HG03103 (cell line): ENCODE measurements around the gene DCPS.
"Not testable (repeated sequence)": the region's sequence is repeated elsewhere in the genome, so short reads cannot be mapped to it uniquely, and the experiment has no call there.

Source experiments
- ATAC-seq: cut with Tn5 transposase; IDR thresholded peaks from one replicate; pipeline ENCODE4 v1.9.1; 2021; ENCODE audit warnings: low read depth; ENCODE audit not compliant: unreplicated experiment

The DCPS gene, protein sequence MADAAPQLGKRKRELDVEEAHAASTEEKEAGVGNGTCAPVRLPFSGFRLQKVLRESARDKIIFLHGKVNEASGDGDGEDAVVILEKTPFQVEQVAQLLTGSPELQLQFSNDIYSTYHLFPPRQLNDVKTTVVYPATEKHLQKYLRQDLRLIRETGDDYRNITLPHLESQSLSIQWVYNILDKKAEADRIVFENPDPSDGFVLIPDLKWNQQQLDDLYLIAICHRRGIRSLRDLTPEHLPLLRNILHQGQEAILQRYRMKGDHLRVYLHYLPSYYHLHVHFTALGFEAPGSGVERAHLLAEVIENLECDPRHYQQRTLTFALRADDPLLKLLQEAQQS

DNA sequence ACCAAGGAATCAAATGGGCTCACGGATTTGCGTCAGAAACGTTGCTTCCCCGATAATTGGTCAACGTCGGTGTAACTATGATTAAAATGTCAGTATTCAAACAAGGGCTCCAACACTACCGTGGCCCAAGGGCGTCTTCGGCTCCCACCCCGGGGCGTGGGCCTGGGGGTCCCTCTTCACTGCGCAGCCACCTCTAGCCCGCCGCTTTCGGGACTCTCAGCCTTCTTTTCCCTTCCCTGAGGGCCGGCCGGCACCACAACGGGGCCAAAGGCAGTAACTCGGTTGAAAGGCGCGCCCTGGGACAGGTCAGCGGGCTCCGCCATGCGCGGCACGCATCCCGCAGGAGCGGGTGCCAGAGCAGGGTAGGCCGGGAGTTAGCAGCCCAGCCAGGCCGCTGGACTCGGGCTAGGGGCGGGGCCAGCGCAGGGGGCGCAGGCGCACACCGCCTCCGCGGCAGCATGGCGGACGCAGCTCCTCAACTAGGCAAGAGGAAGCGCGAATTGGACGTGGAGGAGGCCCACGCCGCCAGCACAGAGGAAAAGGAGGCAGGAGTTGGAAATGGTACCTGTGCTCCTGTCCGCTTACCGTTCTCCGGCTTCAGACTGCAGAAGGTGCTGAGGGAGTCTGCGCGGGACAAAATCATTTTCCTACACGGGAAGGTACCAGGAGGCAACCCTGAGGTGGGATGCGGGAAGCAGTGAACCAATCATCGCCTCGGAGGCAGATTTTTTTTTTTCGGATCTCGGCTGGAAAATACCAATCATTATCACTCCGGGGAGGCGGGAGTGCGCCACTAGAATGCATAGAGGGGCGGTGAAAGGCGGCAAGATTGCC, at the start of gene DCPS:
Gene DCPS, plus strand, starts transcription at position 438 of the 834 bp plus-strand sequence. Its CDS starts 21 bp downstream, at position 459.
- ATAC-seq, result peak; percentile 76

DNA sequence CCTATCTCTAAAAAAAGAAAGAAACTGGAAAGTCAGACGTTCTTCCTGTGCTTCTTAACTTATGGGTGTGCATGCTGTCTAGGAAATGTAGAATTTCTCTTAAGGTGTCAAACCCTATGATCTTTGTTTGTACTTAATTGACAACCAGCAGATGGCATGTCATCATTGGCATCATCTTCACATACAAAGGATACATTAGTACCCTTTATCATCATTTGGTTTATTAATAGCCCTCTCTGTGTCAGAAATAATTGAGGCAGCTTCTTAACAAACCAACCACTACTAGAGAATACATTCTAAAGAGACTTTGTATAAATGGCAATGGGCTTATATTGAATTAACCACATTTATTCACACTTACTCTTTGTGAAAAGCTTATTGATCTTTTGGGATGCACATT, 49.0 kb upstream of the DCPS start:
- ATAC-seq, result no peak

DNA sequence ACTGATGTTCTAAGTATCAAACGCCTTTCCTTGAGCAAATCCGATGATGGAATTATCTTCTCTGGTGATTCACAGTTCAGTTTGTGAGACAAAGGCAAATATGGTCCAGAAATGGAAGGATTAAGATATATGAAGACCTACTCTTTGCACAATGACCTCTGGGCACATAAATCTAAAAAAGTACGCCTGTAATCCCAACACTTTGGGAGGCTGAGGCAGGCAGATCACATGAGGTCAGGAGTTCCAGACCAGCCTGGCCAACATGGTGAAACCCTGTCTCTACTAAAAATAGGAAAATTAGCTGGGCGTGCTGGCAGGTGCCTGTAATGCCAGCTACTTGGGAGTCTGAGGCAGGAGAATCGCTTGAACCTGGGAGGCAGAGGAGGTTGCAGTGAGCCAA, 48.4 kb upstream of the DCPS start:
- ATAC-seq, result not testable (repeated sequence)

DNA sequence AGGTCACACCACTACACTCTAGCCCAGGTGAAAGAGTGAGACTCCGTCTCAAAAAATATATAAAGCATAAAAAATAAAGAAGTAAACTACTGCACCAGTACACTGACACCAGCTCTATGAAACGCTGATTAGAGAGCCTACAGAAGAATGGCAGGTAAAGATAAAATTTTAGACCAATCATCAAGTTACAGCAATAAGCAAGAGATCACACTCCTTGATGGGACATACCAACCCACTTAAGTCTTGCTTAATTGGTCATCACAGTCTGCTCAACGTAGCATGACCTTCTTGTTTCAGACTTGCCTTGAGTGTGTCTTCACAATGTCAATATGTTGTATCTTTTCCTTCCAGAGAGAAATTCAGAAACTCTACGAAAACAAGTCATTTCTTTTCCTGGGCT, 47.6 kb upstream of the DCPS start:
- ATAC-seq, result no peak

DNA sequence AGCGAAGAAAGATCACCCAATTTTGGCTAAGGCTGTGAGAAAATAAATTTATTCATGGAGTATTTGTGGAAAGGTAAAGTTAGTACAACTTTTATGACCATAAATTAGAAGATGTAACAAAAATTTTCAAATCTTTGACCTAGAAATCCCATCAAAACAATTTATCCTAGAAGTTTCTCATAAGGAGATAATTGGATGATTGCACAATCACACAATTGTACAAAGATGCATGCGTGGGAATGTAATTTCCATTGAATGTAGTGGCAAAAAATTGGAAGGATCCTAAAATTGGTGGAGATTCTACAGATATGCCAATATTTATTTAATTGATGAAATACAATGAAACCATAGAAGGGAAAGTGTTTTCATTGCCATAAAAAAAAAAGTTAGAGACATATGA, 46.7 kb upstream of the DCPS start:
- ATAC-seq, result no peak

DNA sequence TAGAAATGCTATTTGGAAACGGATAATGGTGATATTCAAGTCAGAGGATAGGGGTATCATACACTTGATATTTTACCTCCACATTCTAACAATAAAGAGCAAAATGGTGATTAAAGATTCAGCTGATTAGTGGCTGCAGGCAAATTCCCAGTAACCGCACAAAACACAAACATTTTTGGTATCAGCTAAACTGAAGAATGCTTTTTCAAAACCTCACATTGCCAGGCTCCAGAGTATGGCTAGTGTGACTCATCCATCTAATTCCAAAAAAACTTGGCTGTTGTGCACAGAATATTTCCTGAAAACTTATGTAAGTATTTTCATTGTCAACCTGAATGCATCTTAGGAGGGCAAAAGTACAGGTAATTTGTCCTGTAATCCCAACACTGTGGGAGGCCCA, 46.1 kb upstream of the DCPS start:
- ATAC-seq, result no peak

DNA sequence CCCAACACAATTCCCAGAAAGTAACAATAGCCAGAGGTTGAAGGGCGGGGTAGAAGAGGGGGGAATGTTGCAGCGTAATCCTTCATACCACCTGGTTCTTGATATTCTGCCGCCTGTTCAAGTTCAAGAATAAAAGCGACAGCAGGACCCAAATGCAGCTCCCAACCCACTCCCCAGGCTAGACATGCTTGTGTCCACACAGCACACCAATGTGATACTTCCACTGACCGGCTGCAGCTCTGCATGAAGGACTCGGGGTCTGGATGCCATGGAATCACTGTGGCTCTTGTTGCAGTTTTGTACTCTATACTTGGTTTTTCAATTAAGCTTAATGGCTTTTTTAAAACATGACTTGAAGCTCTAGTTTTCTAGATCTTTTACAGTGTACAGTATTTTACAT, 41.6 kb upstream of the DCPS start:
- no peak for ATAC-seq

DNA sequence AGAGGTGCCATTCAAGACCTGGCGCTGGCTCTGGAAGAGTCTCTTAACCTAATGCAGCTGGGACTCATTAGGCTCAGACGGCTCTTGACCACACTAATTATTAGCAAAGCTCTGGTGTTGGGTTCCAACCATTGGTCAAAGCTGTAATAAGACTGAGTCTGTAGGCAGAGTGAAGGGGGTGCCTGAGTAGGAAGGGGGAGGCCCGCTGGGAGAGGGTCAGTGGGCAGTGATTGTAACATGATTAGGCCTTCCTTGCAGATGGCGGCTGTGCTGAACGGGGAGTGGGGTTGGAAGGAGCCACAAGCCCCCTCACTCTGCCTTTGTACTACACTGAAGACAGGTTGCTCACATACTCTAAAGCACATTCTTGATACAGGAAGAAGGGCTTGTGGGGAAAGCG, 40.4 kb upstream of the DCPS start:
- ATAC-seq, result no peak

DNA sequence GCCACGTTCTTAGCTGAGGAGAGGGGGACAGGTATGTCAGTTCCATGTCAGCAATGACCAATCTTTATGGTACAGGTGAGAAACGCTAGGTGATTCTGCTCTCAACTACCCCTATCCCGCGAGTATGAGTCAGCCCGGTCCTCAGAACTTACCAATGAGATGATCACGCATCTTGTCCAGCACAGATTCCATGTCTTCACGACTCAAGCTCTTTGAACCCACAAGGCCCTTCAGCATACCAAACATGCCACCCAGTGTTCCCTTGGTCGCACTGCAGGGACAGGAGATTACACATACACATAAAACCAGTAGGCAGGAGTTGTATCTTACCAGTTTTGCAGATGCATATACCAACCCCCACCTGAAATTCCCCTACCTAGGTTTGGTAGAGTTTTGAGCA, 38.0 kb upstream of the DCPS start:
- no peak for ATAC-seq

DNA sequence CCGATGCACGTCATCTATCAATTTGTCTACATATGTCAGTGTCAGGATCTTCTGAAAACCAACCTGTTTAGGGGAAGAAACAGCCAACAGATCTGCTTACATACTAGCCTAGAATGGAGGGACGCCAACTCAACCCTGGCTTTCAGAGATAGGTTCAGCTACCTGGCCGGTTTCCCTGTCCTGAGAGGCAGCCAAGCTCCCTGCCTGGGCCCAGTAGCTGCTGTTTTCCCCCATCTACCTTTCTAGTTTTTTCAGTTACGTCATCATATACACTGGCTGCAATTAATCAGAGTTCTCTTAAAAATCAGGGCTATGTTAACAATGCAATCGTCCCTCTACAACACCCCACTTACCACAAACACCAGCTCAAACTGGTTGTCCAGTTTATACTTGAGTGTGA, 36.2 kb upstream of the DCPS start:
- ATAC-seq, result no peak

DNA sequence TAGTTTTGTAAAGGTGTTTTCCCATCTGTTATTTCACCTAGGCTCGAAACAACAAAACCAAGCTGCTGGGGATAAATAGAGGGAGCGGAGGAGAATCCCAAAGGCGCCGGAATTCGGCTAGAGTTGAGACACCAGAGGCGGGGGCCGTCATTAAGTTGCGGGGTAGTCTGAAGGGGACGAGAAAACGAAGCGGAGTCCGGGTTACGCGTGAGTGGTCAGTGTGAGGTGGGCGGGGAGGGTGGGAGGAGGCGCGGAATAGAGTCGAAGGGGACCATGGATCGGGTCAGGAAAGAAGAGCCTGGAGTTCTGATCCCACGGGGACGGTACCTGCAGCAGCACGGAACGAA, 35.5 kb upstream of the DCPS start:
- no peak for ATAC-seq

DNA sequence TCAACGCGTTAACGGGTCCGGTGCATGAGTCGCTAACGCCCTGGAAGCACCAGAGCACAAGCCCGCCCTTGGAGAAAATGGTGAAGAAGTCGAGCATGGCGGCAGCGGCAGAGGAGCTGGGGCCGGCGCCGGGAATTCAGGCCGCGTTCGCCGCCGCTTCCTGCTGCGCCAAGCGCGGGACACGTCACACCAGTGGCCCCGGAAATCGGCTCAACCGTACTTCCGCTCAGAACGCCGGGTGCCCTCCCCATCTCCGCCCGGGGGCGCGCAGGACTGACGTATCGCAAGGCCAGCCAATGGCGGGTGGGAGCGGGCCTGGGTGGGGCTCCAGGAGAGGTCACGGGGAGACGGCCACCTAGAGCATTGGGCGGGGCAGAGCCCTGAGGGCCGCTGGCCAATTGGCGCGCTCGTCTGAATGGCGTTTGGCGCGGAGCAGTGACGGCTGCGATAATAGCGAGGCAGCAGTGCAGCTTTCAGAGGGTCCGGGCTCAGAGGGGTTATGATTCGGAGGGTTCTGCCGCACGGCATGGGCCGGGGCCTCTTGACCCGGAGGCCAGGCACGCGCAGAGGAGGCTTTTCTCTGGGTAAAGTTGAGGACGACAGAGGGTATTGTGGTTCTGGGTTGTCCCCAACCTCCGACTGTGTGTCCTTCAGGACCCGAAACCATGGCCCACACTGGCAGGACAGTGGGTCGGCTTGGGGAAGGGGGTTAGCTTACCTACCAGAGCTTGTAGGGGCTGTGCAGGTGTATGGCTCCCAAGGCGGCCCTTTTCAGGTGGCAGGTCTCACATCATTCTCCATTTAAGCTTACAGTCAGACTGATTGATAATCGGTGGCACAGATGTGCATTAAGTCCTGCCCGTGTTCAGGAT, 34.9 kb upstream of the DCPS start, which contains the start of the genes FOXRED1 and SRPRA:
Gene FOXRED1, plus strand, starts transcription at position 447 of the 872 bp plus-strand sequence. Its CDS starts 53 bp downstream, at position 500.
Gene SRPRA, minus strand, starts transcription at position 188 of the 872 bp plus-strand sequence. Its CDS starts 91 bp downstream, at position 97.
- peak; percentile 99 for ATAC-seq

DNA sequence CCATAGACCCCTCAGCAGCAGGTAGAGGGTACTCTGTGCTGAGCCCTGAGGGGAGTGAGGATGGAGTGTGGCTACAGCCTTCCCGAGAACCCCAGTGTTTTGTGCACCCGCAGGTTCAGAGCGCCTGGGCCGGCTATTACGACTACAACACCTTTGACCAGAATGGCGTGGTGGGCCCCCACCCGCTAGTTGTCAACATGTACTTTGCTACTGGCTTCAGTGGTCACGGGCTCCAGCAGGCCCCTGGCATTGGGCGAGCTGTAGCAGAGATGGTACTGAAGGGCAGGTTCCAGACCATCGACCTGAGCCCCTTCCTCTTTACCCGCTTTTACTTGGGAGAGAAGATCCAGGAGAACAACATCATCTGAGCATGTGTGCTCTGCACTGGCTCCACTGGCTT, 26.5 kb upstream of the DCPS start:
- no peak for ATAC-seq

DNA sequence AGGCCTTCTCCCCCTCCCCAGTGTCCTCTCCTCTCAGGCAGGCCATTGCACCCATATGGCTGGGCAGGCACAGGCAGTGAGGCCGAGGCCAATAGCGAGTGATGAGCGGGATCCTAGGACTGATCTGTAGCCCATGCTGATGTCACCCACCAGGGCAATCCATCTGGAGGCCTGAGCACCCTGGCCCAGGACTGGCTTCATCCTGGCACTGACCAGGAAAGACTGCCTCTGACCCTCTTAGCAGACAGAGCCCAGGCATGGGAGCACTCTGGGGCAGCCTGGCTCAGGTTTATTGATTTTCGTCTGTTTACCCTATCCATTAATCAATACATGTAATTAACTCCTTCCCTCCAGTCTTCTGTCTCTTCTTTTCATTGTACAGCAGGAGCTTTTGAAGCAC, 26.1 kb upstream of the DCPS start:
- no peak for ATAC-seq

DNA sequence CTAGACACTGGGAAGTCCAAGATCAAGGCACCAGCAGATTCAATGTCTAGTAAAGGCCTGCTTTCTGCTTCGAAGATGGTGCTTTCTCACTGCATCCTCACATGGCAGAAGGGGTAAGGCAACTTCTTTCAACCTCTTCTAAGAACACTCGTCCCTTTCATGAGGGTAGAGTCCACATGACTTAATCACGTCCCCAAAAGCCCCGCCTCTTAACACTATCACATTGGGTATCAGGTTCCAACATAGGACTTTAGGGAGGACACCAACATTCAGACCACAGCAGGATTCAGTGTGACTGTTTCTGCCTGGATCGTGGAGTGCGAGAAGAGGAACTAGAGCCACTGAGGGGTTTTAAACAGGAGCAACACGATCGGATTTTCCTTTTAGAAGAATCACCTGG, 24.7 kb upstream of the DCPS start:
- ATAC-seq, result no peak

DNA sequence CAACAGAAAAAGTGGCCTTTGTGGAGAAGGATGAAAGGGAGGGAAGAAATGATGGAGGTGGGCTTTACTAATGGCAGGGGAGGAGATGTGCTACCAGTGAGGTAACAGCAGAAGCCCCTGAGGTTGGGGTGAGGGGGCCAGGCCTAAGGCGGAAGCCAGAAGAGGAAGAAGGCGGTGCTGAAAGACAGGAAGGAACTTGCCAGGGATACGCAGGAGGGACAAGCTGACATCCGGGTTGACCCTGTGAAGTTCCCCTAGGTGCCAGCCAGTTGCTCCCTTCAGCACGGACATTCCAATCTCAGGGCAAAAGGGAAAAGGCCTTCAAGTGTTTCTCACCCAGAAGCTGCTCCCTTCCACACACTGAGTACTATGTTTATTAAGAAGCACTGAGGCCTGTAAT, 23.3 kb upstream of the DCPS start:
- ATAC-seq, result no peak

DNA sequence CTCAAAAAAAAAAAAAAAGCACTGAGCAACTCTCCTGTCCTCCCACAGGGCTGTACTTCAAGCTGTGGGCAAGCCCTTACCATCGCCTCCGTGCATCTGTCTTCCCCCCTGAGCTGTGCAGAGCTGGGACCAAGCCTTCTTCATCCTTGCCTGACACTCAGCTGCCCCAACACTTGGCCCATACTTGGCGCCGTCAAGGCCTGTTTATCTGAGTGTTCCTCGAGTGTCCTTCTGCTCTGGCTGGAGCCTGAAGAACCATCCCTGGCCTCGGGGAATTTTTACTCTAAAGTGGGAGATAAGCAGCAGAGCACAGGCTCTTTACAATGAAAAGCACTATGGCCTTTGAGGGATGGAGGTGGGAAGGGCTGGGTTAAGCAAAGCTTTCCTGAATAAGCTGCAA, 22.6 kb upstream of the DCPS start:
- ATAC-seq, result no peak

DNA sequence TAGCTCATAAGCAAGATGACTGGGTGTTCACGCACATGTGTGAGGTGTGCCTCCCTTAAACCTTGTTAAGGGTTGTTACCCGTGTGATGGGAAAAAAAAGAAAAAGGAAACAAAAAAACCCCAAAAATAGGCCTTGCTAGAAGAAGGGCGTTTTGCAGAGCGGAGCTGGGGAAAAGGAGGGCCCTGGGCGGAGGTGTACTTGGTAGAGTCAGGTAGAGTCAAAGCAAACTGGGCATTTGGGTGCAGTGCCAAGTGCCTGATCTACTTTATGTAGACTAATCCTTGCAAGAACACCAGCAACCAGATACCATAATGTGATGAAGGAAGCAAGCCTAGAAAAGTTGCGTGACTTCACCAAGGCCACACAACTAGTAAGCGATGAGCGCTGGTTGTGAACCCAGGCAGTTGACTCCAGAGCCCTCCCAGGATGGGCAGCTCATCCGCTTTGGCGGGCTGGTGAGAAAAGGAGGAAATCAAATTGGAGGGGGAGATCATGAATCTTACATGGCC, 22.1 kb upstream of the DCPS start:
- no peak for ATAC-seq

DNA sequence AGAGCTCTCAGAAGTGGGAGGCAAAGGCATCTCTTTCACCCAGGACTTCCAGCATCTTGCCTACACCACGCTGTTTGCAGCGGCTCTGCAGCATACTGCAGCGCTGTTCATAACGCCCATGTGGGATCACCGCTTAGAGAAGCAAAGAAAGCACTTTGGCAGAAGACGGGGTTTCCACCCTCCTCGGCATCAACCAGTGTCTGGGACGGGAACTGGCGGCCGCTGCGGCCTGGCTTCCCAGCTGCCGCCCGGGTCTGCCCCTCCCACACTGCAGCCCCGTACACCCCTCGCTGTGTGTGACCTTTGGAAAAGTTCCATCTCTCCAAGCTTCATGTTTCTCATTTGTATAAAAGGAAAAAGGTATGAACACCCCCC, 21.5 kb upstream of the DCPS start:
- ATAC-seq, result no peak

DNA sequence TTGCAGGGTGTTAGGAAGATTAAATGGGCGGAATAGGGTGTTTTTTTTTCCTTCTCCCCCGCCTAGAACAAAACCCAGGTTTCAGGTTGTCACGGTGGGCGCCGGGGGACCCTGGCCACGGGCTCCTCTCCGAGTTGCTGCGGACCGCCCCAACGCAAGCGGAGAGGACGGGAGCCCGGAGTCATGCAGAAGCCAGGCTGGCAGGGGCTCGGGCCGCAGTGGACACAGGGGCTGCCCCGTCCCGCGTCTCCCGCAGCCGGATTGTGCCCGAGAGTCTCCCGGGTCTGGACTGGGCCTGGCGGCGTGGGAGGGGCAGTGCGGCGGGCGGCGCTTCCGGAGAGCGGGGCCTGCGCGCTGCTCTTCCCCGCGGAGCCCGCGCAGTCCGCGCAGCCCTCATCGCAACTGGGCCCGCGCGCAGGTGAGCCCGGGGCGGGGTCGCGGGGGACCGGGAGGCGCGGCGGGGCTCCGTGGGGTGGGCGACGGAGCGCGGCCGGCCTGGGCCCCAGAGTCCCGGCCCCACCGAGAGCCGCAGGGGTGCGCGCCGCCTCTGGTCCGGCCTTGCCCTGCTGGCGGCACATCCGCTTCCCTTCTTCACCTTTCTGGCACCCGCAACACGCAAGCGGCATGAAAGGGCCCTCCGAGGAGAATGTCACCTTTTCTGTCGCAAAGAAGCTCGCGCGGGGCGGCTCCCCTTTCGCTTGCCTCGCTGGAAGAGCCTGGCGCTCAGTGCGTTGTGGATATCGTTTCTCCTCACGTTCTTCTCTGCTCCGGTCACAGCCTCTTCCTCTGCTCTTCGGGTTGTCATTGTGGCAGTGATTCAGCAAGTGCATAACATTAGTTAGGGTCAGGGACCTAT, 20.9 kb upstream of the DCPS start, which contains the start of gene TIRAP:
Gene TIRAP, plus strand, starts transcription at position 358 of the 856 bp plus-strand sequence. CDS start 7,802 bp downstream, outside the sequence.
- peak; percentile 54 for ATAC-seq
